Stimulated activated CD8-positive, alpha-beta memory T cell treated with anti-CD3 and anti-CD28 coated beads, Interleukin-2, amount 100 ng/mL, for 48 hours (primary cell): ENCODE data around the gene MYCBPAP.

Source experiments
- DNase-seq, 2 donors: peaks; one replicate each; pipeline ENCODE4 v3.0.0-alpha.2; 2020; ENCODE audit warnings: low read depth in 2 of 2

Gene MYCBPAP

GRCh38 chr17:50517504-50518383 is 9.5 kb downstream of the MYCBPAP start:
- no peak for DNase-seq

DNA sequence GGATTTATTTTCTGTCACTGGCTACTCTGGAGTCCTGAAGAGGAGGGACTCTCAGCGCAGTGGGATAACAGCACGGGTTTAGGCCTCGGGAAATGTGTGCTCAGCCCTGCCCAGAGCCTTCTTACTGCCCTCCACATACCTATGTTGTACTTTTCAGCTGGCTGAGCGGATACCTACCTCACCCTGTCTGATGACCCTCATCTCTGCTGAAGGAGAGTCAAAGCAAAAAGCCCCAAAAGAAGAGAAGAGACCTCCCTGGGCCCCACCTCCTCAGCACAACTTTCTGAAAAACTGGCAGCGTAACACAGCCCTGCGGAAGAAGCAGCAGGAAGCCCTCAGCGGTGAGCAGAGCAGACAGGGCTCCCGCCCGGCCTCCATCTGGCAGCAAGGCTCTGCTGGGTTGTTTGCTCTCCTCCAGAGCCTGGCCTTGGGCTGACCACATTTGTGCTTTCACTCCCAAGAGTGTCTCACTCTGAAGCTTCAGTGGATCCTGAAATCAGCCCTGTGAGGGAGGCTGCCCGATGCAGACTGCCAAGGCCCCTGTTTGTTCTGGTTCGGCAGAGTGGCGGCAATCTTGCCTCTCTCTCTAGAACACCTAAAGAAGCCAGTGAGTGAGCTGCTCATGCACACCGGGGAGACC is 10.3 kb downstream of the MYCBPAP start:
- DNase-seq: no peak

DNA sequence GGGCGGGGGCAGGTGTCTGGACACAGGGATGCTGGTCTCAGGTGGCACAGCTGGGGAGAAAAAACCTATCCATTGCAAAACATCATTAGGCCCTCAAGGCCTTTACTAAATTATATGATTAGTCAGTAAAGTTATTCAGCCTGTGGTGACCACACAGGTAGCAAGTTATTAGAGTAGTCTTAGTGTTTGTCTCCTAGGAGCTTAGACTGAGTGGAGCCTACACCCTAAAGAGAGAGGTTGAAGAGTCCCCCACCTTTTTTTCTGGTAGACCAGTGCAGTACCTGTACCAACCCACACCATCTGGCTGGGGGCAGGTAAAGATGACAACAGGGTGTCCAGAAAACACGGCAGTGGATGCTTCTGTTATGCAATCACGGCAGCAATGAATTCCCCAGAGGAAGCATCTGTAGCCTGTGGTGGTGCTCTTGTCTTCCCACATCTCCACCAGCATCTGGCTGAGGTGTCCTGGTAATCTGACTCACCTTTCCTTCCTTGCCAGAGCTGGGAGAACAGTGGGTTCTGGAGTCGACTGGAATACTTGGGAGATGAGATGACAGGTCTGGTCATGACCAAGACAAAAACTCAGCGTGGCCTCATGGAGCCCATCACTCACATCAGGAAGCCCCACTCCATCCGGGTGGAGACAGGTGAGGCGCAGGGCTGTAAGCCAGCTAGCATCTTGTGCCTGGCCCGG is 11.0 kb downstream of the MYCBPAP start:
- DNase-seq: no peak

- no peak for DNase-seq
Measured at GRCh38 chr17:50520483-50520882, 12.2 kb downstream of the MYCBPAP start.

- no peak for DNase-seq
Measured at GRCh38 chr17:50521514-50521913, 13.3 kb downstream of the MYCBPAP start.

- no peak for DNase-seq
Measured at GRCh38 chr17:50522766-50523165, 14.5 kb downstream of the MYCBPAP start.

GRCh38 chr17:50523208-50523607 is 15.0 kb downstream of the MYCBPAP start:
- no peak for DNase-seq

GRCh38 chr17:50524838-50525237 is 16.6 kb downstream of the MYCBPAP start:
- no peak for DNase-seq

DNA sequence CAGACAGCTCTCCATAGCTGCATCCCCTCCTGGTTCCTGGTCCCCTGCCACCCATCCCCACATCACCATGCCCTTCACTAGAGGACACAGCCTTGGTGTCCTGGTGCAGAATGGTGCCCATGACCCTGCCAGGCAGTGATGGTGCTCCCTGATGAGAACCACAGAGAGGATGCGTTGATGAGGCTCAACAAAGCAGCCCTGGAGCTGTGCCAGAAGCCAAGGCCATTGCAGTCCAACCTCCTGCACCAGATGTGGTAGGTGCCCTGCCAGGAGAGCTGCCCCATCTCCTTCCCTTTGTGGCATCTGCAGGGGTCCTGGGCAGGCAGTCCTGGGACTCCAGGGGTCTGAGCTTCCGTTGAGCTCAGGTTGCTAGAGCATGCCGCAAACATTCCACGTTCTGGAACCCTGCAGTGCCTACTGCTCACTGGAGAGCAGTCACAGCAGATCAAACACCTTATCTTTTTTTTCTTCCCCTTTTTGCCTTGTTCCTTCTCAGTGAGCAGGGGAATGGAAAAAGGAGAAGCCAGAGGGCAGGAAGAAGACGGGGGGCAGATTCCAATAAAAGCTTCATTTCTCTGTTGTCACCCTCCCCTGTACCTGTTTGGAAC is 19.0 kb downstream of the MYCBPAP start:
- no peak for DNase-seq

GRCh38 chr17:50527949-50528474 is 19.8 kb downstream of the MYCBPAP start:
- DNase-seq: no peak

GRCh38 chr17:50529849-50530248 is 21.6 kb downstream of the MYCBPAP start:
- no peak for DNase-seq

DNA sequence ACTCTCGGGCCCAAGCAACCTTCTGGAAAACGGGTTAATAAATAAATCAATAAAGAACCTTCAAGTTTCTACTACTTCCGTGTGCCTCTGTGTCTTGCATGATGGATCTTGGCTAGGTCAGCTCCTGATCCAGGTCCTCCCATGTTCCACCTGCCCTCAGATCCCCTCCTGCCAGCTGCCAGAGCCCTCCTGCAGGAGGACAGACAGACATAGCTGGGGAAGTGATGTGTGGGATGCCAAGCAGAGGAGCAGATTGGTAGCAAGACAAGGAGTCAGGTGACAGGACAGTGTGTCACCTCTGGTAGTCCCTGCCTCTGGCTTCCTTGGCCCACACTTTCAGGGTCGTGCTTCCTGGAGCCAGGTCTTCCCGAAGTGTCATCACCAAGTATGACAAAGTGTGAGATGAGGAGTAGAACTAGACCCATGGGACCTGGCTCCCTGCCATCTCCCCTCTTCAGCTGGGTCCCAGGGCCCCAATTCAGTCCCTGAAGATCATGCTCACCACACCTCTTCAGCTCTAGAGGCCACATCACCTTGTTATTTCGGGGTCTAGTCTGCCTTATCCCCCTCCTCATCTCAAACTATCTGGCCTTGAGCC is 23.3 kb downstream of the MYCBPAP start:
- DNase-seq: no peak

DNA sequence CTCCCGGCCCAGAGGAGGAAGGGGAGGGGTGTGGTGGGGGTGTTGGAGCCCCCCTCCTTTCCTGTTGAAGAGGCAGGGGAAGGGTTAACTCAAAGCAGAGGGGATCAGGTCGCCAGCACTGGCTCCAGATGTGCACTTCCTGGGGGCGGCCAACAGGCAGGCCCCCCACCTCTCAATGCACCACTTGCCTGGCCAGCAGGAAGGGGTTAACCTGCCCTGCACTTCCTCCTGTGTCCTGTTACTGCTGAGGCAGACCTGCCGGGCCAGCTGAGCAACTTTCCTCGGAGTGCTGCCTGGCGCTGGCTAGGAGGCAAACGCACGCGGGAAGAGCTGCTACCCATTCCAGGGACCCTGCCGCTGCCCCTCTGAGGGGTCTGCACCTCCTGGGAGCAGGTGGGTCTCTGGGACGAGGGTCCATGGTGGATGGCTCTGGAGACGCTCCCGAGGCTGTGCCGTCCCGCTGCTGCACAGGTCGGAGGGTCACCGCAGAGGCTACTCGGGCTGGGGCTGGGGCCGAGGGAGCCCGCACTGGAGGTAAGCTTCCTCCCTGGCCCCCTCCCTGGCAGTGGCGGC is 24.3 kb downstream of the MYCBPAP start, which contains the start of gene EPN3:
EPN3 (plus strand) TSS at position 284 of the 573 bp plus-strand sequence. CDS start 3,822 bp downstream, outside the sequence.
- DNase-seq: no peak

- no peak for DNase-seq
Measured at GRCh38 chr17:50533185-50533584, 24.9 kb downstream of the MYCBPAP start.

GRCh38 chr17:50533720-50534148 is 25.5 kb downstream of the MYCBPAP start:
- no peak for DNase-seq

DNA sequence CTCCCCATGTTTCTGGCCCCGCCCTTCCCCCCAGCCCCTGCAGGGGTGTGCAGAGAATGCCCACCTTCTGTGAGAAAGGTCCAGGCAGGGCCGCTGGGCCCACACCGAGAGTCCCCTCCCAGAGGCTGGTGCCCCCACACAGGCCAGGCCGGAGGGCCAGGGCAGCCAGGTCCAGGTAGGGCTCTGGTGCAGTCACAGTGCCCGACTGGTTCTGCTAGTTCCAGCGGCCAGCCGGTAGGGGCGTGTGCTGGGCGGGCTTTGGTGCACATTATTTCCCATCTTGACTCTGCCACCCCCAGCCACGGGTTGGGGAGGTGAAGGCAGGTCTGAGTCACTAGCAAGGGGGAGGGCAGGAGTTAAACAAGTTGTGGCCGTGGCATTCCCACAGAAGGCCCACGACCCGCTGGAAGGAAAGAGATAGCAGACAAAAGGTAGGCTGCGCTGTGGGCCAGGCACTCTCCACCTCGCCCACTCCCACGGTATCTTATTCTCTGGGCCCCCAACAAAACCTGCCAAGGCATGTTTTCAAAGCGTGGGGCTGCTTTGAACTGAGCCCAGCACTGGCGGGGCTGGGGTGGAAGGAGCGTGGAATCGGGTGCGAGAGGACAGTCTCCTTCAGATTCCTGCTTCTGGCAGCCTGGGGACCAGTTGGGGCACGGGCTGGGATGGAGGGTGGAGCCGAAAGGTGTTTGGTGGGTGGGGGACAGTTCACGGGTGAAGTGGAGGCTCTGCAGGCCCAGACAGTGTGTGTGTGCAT is 26.2 kb downstream of the MYCBPAP start:
- no peak for DNase-seq

GRCh38 chr17:50534979-50535326 is 26.7 kb downstream of the MYCBPAP start:
- no peak for DNase-seq

DNA sequence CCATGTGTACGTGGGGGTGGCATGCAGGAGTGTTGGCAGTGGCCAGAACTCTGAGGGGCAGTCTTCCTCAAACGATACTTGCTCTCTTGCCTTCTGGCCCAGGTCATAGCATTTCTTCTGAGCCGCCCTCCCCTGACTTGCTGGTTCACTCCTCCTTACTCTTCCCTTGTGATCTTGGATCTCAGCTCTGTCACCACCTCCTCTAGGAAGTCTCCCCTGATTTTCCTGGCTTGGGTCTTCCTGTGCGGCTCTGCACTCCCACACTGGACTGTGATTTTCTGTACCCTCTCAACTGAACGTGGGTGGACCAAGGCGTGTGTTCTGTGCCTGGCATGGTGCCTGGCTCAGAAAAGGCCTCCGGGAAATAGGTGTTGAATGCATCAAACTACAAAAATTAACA is 27.2 kb downstream of the MYCBPAP start:
- DNase-seq: no peak

- DNase-seq: no peak
Measured at GRCh38 chr17:50536683-50537646, 28.7 kb downstream of the MYCBPAP start.
